NCI-H1436 (cell line): ENCODE data around the gene RMND1.

Experiments used
- DNase-seq: peaks from one replicate; lab custom pipeline; 2025; lab: John Stamatoyannopoulos, UW

RMND1 gene

DNA sequence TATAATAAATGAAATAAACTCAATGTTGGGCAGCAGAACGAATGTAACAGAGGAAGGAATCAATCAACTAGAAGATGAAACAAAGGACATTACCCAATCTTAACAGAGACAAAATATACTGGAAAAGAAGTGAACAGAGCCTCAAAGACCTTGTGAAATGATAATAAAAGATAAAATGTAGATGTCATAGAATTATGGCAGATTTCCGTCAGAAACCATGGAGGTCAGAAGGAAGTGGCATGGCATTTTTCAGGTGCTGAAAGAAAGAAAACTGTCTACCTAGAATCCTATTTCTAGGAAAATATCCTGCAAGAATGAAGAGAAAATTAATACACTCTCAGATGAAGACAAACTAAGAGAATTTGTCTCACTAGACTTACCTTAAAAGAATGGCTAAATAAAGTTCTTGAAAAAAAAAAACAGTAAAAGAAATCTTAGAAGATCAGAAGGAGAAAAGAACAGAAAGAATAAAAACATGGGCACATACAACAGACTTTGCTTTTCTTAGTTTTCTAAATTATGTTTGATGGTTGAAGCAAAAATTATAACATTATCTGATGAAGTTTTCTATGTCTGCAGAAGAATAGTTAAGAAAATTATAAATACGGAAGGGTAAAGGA, 37.2 kb downstream of the RMND1 start:
- DNase-seq = no peak

DNA sequence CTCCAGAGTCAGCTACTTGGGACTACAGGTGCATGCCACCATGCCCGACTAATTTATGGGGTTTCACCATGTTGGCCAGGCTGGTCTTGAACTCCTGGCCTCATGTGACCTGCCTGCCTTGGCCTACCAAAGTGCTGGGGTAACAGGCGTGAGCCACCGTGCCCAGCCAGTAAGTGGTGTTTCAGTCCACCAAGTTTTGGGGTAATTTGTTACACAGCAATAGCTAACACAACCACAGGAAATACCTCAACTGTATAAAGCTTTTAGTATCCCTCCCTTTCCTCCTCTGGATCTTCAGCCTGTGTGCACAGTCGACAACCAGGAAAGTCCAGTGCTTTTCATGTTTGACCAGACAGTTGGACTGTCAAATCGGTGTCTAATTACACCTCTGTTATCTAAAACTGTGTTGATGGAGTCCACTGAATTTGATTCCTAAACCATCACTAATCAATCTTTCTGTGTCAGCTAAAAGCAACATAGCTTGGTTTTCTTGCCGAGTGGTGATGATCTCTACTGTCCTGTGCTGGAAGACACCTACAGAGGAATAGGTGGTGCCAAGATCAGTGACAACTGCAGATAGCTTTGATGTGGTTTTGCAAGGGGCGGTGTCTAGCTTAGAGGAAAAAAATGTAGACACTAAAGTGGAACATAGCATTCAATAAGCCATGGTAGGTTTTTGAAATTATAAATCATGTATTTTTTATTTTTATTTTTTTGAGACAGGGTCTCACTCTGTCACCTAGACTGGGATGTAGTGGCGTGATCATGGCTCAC, 38.4 kb downstream of the RMND1 start:
- no peak for DNase-seq

DNA sequence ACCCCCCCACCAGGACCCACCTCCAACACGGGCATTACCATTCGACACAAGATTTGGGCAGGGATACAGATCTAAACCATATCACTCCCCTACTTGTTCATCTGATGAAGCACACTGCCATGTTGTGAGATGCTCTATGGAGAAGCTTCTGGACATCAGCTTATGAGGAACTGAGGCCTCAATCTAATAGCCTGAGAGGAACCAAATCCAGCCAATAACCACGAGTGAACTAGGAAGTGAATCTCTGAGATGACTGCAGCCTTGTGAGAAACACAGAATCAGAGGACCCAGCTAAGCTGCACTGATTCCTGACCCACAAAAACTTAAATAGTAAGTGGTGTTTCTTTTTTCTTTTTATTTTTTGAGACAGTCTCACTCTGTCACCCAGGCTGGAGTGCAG, 39.0 kb downstream of the RMND1 start:
- no peak for DNase-seq

DNA sequence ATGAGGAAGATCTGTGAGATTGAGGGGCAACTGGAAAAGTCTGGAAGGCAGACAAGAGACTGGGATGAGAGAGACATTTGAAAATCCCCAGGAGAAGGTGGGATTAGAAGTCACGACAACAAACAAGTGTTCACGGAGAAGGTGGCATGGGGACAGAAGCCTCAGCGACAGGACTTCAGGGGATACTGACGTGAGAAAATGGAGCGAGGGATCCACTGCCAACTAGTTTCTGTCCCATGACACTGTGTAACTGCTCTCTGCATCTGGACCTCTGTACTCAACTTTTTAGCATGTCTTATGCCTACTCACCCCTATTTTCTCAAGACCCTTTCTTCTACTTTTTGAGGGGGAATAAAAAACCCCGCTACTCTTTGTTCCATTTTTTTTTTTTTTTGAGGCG, 42.2 kb downstream of the RMND1 start:
- no peak for DNase-seq

DNA sequence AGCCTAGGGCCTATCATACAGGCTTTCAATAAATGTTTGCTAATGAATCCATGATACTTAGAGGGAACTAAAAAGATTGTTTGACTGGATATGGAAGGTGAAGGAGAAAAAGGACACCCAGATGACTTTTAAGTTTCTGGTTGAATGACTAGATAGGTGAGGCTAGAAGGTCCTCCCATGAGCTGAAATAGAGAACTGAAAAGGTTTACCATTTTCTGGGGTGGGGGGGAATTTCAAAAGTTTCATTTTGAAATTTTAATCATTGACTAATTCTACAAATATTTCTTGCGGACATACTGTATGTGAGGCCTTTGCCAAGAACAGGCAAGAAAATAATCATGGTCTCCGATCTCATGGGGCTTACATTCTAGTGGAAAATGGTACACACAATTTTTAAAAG, 42.7 kb downstream of the RMND1 start:
- DNase-seq = no peak

DNA sequence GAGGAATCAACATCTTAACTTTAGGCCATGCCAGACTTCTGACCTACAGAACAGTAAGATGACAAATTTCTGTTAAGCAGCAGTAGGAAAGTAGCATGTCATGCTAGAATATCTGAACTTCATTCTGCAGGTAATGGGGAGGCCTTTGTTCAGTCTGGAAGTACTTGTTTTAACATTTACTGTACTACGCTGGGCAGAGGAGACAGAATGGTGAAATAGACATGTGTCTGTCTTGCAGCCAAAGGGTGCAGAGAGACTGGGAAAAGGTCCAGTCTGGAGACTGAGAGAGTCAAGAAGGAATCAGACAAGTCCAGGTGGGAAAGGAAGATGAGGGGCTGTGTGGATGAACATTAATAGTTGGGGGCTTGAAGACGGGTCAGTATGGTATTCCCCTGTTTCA, 43.1 kb downstream of the RMND1 start:
- no peak for DNase-seq

DNA sequence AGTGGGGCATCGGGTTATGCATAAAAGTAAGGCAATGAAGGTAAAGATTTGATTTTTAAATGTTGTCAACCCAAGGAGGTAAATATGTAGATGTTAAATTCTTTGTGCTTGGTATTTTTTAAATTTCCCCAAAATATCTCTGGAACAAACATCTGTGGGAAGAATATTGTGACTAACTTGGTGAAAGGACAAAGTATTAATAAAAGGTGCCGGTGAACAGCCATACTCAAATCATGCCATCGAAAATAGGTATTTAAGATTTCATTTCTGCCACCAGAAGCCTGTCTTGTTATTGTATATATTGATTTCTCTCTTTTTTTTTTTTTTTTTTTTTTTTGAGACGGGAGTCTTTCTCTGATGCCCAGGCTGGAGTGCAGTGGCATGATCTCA, 48.0 kb downstream of the RMND1 start:
- DNase-seq = no peak

DNA sequence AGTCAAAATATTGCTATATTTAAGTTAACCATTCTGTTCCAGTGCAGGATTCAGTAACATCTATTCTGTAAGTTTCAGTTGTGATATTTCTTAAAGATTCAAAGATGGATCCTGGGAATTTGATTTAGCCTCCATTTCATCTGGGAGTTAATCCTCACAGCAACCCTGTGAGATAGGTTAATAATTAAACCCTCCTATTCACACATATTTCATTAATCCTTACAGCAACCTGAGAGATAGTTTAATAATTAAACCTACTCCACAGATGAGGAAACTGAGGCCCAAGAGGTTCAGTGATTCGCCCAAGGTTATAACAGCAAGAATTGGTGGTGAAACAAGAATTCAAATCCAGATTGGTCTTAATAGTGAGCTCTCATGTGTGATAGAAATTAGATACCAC, 49.7 kb downstream of the RMND1 start:
- no peak for DNase-seq

DNA sequence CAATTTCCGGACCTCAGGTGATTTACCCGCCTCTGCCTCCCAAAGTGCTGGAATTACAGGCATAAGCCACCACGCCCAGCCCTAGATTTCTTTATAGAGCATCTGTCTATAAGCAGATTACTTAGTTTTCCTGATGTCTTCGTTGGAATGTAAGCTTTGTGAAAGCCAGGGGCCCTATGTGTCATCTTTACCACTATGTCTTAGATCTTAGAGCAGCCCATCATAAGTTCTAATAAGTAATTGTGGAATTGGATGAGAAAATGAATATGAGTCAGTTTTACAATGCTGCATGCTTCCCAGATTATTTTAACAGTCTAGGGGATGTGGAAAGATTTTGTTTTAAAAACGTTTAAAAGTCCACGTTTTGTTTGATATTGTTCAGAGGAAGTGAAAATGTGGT, 51.5 kb downstream of the RMND1 start:
- DNase-seq = no peak

DNA sequence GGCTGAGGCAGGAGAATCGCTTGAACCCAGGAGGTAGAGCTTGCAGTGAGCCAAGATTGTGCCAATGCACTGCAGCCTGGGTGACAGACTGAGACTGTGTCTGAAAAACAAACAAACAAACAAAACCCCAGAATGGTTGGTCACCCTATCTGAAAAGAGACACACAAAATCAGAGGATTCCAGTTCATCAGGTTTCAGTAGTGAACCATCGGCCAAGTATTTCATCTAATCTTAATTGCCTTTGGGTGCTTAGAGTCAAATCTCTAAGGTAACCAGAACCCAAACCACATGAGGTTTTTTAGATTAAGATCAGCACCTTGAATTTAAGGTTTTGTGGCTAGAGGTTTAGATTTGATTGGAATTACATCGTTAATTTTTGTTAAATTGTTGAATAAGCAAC, 52.2 kb downstream of the RMND1 start:
- DNase-seq = no peak

DNA sequence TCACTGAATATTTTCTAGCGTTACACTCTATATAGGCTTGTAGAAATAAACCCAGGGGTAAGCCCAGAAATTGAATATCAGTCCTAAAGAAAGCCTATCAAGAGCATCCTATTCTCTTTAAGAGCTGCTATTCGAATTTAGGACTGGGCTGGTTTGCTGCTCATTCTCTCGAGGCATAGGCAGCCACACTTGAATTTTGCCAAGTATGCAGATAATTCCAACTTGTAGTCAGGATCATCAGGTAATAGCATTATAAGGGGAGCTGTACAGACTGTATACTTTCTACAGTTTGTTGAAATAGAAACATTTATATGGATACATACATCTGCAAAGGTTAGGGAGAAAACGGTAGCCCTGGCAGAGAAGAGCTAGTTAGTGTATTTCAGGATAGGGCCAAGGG, 58.5 kb downstream of the RMND1 start:
- no peak for DNase-seq

DNA sequence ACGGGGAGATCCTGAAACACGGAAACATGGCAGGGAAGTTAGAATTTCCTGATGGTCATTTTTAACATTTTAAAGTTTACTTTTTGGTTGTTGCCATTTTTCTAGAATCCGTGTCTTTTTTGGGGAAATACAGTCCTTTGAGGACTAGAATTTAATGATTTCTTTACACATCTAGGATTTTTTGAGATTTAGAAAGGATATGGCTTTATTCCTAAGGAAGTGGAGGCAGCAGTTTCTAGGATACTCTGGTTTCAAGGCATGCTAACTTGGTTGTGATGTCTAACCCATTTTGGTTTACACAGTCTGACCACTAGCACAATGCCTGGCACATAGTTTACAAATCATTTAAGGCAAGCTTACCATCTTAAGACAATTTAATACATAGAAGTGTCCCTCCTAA, 59.5 kb downstream of the RMND1 start:
- no peak for DNase-seq

DNA sequence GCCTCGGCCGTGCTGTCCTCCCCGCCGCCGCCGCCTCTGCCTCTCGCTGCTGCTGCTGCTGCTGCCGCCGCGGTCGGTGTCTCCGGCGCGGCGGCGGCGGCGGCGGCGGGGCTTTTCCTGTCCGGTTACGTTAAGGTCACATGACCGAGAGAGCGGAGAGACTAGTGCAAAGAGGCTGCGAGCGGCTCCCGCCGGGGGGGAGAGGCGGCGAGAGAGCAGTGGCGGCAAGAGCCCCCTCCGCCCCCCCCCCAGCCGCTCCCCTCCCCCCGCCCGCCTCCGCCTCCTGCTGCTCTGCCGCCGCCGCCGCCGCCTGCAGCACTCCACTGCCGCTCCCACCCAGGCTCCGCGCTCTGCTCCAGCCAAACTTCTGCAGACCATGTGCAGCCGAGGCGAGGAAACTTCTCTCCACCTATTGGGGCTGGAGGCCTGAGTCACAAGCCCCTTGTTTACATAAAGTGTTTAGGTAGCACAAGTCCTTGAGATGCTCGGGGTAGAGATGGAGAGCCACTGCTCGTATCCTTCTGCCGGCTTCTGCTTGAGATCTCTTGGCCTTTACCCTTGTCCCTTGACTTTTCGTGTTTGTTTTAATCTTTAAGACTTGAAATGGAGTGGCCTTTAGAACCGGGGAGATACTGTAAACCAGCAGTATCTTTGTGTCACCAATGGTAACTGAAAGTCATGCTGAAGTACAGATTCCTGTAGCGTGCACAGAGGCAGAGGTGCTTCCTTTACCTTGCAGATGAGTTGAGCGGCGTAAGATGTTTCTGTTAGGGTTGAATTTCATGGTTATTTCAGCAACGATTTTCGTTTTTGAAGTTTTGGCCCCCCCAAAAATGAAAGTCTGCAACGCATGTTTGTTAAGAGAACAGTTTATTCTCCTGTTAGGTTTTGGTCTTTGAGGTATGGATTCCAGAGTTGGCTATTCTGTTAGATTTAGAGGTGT, 60.2 kb downstream of the RMND1 start, which contains the start of gene ZBTB2:
Gene ZBTB2 (minus strand): TSS at position 89 of the 943 bp plus-strand sequence. CDS start 17,922 bp downstream, outside the sequence.
- peak; percentile 54 for DNase-seq

DNA sequence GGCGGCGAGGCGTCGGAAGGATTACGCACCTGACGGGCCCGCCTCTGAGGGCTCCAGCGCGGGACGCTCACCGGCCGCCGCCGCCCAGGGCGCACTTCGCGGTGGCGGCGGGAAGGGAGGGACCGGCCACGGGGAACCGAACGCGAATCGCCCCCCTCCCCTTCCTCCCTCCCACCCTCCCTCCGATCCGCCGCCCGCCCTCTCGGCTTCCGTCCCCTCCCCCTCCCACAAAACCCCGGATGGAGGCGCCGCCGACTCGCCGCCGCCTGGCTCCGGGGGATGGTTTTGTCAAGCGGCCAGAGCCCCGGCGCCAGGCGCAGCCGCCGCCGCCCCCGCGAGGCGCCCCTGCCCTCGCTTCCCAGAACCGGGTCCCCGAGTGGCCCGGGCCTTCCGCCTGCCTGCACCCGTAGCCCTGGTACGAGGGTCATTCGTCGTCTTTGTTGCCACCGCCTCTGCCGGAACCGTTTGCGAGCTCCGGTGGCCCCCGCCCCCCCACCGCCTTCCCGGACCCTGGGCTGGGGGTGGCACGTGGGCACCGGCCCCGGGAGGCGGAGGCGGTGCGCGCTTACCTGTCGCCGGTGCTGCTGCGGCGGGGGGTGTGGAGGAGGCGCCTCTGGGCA, 61.0 kb downstream of the RMND1 start:
- DNase-seq = peak; percentile 68

DNA sequence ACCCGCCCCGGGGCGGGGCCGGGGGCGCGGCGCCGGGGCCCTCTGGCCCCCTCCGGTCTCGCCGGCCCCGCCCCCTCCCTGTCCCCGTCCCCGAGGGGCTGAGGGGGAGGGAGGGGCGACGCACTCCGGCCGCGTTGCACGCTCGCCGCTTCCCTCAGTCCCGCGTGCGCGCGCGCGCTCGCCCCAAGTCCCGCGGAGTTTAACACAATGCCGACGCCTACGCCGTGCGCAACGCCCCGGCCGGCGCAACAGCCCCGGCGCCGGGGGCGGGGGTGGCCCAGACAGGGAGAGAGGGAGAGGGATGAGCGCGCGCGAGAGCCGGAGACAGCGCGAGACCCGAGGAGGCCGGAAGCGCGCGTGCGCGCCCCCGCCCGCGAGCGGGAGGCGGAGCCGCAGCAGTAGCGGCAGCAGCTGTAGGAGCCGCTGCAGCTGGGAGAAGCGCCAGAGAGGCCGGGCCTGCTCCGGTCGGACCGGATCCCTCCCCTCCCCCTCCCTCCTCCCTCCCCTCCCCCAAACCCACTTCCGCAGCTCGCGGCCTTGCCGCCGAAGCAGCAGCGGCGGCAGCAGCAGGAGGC, 61.6 kb downstream of the RMND1 start:
- DNase-seq = peak; percentile 96

DNA sequence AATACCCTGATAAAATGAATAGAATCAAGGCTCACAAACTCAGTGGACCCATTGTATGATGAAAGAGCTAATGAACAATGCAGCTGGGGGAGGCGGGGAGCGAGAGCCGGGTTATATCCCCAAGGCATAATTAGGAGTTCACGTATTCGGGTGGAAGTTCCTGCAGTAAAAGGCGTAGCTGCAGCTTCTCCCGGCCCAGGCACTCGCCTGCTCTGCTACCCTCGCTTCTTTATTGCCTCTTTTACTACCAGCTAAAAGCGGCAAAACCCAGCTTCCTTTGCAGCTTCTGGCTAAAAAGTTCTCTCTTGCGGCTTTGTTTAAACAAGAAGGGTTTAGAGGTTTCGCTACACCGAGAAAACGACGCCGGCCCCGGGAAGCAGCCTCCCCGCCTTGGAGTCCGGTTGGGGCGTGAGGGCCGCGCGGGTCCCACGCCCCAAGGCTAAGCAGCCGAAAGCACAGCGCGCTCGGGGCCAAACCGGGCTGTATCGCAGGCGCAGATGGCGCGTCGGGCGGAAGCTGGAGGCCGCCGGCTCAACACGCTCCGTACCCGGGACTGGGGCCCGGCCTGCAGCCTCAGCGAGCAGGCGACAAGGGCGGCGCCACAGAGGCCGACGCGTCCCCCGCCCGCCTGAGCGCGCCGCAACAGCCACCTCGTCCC, 62.2 kb downstream of the RMND1 start:
- peak; percentile 60 for DNase-seq

DNA sequence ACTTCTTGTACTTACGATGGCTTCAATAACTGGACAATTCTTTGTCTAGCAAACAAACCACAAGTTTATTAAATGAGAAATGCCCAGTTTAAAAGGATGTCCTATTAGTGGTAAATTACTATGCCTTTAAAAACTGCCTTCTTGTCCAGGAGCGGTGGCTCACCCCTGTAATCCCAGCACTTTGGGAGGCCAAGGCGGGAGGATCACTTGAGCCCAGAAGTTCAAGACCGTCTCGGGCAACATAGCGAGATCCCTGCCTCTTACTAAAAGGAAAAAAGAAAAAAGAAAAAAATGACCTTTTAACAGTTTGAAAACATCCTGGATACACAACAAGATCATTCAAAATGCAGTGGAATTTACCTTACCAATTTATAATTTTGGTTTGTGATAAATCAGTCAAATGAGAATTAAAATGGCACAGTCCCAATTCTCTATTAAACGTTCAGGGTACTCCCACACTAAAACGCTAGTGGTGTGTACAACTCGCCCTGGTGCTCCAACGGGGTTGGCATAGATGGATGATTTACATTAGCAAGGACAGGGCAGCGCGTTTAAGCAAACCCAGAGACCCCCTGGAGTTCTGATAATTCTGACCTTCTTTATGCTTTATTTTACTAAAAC, 62.8 kb downstream of the RMND1 start:
- no peak for DNase-seq

DNA sequence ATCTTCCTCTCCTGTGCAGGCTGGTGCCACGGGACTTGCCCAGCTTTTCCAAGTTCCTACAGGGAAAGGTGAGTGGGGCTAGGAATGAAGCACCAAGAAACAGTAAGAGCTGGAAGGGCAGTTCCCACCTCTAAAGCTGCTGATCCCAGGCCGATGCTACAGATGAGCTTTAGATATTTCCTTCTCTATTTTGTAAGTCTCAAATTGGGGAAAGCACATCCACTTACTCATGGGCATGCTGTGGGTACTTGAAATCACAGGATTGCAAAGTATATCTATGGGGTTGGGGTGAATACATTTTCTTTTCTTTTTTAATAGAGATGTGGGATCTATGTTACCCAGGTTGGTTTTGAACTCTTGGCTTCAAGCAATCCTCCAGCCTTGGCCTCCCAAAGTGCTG, 63.7 kb downstream of the RMND1 start:
- DNase-seq = no peak

DNA sequence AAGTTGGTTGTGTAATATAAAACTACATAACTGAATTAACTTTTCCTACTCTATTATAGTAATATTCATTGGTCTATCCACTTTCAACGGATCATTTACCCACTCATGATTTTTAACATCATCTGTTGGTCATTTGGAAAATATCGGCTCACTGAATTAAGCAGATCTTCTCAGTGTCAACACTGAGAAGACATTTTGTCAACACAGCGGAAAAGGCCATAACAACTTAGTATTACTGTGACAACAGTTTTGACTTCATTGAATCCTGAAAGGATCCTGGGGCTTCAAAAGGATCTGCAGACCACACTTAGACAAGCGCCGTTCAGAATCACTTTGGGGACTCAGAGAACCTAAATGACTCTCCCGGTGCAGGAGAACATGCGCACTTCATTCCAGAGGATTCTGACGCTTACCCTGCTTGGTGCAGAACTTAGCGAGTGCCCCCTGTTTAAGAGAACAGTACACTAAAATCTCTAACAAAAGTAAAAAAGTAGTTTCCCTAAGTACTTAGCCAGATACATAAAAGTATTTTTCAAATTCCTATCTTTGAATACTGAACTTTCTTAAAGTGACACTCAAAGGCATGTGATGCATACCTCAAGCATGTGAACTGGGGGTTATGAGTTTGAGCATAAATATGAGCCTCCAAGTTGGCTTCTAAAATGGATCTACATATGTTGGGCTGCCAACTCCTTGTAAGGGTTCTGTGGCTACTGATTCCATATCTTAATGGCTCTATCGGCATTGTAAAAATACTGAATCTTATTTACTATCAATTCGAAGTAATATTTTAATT, 64.6 kb downstream of the RMND1 start:
- no peak for DNase-seq

DNA sequence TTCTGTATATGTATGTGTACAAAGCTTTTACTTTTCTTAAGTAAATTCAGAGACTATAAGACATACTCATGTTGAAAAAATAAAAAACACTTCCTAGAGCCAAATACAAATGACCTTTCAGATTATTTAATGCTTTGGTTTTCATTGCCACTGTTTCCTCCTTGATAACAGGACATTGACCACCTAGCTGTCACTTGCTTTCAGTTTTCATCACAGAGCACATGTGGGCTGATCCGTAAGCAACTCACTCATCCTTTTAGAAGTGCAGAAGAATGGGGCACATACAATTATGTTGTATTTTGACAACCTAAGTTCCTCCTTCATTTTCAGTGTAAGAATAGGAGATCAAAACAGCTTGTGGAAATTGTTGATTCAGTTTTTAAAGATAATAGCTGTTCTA, 66.7 kb downstream of the RMND1 start:
- DNase-seq = no peak
